Dermis microvascular lymphatic vessel endothelial cell (primary cell): Measurements from ENCODE around the gene LRP1. TPM values are rescaled to one million over a fixed set of nuclear protein-coding genes. Genes with fewer than 3 reads are reported as not detected.
A peak's percentile ranks its signal among the peaks of the same experiment; 100 is the strongest.

Source experiments
- DNase-seq, 2 donors: peaks; one replicate each; pipeline versions ENCODE4 v3.0.0 to v3.0.0-alpha.2; 2010; ENCODE audit warnings: low read depth in 2 of 2
- total RNA-seq: library from RNA; depleted of rRNA; stranded (reverse); fragments of >200 nt; gene quantifications from 2 replicates; pipeline ENCODE4 v1.2.1, GENCODE V29; 2014

Gene LRP1
- total RNA-seq, 1 donor from 2014 or later, result 0.26 TPM

DNA sequence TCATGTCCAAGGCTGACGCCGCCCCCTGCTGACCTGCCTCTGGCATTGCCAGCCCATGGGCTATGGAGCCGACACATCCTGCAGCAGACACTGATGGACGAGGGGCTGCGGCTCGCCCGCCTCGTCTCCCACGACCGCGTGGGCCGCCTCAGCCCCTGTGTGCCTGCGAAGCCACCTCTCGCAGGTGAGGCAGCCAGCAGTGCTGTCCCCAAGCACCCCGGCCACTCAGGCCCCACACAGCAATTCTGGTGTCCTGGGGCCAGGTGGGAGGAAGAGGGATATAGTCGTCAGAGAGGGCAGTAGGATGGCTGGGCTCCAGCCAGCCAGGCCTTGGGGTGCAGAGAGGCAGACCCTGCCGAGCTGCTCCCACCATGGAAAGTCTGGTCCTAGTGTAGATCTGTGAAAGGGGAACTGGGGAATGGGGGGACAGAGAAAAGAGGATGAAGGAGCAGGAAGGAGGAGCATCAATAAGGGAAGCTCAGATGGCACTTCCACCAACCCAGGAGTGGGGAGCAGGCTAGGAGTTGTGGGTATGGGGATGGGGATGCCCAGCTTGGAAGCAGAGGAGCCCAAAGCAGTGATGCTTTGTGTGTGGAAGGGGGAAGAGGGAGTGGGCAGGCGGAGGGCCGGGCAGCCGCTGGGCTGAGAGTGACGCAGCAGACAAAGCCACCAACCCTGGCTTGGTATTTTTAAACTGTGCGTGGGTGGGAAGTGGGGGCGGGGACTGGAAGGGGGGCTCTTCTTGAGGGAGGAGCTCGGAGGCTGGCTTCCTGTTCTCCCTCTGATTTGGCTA is 34.7 kb upstream of the LRP1 start:
- peak in 1 of 2 donors; percentile 62 for DNase-seq

DNA sequence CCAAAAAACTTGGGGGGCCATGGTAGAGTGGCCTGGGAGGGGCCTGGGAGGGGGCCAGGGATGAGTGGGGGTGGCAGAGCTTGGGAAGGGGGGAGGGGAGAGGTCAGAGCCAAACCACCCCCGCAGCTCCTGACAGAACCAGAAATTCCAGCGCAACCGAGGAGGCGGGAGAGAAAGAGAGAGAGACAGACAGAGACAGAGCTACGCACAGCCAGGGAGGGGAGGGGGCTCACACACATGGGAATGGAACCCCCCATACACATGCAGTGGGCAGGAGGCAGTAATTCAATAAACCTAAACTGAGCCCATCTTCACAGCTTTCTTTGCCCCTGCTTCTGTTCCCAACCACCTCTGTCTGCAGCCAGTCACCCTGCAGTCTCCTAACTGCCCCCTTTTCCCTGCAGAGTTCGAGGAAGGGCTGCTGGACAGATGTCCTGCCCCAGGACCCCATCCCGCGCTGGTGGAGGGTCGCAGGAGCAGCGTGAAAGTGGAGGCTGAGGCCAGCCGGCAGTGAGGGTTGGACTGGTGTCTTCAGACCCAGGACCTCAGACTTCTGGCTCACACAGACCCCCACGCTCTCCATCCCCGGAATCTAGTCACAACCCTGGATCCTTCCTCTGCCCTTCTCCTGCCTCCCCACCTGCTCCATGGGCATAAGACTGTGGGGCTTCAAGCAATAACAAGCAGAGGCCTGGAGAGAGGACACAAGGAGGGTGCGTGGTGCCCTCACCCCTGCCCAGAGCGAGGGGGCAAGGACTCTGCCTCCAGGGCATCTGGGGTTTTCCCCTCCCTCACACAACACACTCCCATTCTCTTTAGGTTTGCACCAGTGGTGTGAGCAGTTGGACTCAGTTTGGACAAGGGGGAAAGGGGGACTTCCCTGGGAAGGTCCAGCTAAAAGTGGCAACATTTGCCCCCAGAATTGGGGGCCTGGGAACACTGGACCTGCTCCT is 33.8 kb upstream of the LRP1 start:
- DNase-seq, result no peak

DNA sequence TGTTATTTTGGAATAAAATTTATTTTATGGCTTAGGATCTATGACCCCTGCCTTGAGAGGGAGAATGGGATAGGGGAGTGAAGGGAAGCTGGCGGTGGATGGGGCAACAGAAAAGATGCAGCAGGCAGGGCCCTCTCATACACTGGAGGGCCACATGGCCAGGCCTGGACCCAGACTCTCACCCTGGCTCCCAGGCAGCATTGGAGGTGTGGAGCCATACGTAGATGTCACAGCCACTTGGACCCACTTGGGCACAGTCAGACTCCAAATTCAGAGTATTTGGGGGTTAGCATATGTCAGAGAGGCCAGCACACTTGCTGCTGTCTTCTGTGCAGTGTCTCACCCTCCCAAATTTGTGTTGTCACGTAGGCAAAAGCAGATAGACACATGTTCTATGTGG is 32.8 kb upstream of the LRP1 start:
- no peak for DNase-seq

DNA sequence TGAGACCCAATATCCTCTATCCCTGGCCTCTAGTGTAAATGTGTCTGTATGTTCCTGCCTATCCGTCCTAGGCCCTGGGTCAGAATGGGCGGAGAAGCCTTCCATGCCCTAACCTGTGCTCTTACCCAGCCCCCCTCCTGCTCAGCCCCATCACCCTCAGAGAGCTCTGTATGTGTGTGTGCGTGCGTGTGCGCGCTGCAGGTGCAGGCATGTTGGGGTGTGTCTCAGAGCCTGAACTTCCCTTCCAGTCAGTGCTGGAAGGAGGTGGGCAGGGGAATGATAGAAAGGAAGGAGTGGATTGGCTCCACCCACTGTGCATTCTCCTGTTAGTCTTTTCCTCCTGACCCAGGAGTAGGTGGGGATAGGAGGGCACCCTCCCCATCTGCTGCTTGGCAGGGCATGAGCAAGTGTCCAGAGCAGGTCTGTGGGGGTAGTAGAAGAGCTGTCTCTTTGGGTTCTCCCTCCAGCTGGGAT is 32.1 kb upstream of the LRP1 start:
- no peak for DNase-seq

DNA sequence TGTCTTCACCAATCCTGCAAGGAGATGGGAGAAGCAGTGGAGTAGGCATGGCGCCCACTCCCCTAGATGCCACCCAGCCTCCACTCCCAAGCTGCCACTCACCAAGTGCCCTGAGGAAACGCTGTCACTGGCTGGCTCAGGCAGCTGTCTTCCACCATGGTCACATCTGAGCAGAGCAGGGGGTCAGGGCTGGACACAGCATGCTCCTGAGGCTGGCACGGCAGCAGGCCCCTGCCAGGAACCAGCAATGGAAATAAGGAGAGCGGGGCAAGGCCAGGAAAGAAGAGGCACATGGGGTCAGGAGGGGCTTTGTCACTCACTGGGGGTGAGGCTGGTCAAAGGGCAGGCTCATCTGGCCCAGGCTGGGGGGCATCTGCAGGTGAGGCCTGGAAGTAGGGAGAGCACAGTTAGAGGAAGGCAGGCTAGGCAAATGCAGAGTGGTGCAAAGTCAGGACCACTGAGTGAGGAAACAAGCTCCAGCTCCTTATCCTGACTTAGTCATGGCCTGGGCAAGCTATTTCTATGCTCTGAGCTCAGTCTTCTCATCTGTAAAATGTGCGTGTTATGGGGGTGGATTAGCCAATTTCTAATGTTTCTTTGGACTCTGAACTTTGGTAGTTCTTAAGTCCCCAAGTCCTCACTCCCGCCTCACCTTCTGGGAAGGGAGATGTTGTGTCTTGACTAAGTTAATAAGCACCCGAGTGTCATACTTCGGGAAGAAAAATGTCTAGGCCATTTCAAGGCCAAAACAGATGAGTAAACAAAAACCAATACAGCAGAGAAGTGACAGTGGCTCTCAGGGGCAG is 31.3 kb upstream of the LRP1 start:
- DNase-seq, result no peak

DNA sequence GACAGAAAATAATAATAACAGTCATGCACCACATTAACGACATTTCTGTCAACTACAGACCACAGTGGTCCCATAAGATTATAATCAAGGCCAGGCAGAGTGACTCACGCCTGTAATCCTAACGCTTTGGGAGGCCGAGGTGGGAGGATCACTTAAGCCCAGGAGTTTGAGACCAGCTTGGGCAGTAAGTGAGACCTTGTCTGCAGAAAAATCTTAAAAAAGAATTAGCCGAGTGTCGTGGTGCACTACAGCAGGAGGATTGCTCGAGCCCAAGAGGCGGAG is 30.8 kb upstream of the LRP1 start:
- DNase-seq, result no peak

DNA sequence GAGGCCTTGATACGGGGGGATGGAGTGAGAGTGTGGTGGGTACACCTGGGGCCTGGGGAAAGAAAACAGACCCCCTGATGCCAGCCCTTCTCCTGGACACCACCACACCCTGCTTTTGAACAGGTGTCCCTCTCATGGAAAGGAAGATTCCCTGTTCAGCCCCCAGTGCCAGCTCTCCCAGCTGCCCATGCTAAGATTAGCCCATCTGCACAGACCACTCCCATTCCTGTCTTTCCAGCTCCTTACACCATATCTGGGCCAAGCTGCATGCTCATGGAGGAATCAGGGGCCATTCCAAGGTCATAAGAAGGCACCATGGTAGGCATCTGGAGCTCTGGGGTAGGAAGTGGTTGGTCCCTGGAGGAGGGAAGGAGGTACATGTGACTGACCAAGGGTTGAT is 29.7 kb upstream of the LRP1 start:
- no peak for DNase-seq

DNA sequence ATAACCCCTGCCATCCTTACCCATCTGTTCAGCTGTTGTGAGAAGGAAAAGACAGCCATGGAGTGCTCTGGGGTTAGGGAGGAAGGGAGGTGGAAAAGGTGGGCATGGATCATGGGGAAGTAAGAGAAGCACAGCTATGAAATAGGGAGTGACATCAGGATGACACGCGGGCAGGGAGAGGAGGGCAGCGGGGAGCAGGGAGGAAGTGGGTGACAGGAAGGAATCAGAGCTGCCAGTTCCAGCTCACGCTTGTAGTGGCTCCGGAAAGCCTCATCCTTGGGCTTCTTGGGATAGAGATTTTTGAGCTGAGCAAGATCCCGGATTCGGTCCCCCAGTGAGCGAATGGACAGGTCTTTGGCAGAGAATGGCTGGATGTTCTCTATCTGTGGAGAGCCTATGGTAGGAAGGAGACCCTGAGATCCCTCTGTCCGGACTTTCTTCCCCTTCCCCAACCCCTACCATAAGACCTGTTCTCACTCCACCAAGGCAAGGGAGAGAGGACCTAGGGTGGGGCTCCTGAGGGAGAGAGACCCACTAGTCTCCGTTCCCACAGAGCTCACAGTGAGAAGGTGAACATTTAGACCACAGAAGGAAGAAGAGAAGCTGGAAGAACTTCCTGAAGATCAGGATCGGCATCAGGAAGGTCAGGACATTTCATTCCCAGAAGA is 29.1 kb upstream of the LRP1 start:
- no peak for DNase-seq

DNA sequence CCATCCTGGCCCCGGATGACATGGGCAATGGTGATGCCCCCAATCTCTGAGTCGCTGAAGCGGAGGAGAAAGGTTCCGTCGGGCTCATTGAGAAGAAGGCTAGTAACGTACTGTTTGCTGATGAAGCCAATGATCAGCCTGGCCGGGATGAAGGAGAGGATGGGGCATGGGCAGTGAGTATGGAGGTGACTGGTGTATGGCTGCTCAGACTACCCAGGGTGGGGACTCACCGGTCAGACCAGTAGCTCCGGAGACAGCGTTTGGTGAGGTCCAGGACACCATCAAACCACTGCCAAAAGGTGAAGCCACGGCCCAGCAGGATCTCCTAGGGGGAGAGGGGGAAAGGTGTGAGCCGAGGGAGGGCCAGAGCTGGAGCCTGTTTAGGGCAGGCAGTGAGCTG is 28.5 kb upstream of the LRP1 start:
- no peak for DNase-seq

DNA sequence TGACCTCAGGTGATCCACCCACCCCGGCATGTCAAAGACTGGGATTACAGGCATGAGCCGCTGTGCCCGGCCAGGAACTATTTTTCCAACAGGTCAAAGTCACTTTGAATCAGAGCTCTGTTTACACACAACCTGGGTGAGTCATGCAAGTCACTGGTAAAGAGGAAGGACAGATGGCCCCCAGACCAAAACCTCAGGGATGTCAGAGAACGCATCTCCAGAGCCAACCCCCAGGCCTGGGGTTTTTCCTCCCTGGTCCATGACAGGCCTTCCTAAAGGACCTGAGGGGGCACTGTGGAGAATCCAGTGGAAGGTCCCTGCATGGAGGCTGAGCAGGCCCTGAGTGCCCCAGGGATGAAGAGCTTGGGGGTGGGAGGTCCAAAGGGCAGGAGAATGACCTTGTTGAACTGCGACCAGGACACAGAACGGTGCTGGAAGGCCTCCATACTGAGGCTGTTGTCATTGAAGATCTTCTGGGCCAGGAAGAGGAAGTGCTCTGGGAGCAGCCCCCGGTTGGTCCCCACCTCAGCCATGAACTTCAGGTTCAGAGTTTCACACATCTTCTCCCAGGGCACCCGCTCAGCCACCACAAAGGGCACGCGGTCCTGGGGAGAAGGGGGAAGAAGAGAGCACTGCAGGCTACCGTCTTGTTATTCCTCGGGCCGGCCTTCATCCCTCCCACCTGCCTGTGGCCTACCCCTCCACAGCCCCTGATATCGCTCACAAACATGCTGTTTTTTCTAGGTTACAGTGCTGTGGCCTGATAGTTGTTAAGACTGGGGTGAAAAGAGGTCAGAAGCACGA is 26.2 kb upstream of the LRP1 start:
- DNase-seq, result no peak

DNA sequence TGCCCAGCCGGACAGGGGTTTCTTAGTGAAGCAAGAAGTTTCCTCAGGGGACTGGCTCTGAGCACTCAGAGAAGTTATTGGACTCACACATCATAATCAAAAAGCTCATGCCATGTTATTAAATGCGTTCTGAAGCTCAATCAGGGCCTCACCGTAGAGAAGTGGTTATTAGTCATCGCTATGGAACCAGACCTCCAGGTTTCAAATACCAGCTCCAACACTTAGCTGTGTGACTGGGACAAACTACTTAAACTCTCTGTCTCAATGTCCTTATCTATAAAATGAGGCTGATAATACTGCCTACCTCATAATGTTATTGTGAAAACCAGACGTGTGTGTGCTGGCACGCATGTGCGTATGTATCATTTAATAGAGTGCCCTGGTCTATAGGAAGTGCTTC is 24.4 kb upstream of the LRP1 start:
- DNase-seq, result no peak

DNA sequence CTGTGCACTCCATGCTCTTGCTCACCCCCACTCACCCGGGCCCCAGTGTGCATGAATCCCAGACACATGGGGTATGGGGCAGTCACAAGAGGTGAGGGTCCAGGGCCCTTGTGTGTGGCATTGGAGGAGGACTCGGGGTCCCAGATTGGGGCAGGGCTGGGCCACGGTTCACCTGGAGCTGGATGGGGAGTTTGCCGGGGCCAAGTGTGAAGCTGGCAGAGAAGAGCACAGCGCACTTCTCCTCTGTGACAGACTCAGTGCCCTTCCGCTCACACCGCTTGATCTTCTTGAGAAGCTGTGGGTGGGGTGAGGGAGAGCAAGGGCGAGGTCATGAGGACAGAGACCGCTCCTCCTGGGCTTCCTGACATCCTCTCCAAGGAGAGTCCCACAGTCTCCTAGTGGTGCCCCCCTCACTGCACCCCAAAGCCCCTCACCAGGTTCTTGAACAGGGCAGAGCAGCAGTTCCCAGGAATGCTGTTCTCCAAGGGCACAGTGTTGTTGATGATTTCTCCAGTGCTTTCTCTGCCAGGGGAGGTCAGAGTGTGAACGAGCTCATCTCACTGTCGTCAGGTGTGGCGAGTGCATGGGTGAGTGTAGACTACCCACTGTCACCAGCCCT is 23.9 kb upstream of the LRP1 start:
- no peak for DNase-seq

DNA sequence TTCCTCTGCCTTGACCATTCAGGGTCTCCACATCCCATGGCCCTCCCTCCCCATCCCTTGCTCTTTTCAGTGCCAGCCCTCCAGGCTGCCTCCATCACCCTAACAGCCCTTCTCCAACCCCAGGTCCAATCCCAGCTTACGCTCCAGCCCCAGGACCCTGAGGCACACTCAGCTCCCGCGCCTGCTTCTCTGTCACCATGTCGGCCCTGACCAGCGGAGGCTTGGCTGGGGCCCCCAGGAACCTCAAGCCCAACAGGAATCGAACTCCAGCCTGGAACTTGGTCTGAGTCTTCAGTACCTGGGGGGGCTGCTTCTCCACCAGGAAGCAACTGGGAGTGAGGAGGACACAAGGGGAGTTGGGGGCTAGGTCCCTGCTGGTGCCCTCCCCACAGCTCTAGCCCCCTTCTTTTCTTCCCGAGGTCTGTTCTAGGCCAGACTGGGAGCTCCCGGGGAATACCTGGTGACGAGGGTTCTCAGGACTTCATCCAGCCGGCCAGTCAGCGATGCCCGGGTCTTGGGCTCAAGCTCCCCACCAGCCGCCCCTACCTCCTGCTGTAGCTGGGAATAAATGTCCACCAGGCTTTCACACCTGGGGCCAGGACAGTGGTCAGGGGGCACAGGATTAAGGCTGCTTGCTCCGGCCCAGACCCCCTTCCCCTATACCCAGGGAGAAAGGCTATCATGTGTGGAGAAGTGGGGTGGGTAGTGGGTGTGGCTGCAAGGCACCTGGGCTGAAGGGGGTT is 23.1 kb upstream of the LRP1 start:
- no peak for DNase-seq

DNA sequence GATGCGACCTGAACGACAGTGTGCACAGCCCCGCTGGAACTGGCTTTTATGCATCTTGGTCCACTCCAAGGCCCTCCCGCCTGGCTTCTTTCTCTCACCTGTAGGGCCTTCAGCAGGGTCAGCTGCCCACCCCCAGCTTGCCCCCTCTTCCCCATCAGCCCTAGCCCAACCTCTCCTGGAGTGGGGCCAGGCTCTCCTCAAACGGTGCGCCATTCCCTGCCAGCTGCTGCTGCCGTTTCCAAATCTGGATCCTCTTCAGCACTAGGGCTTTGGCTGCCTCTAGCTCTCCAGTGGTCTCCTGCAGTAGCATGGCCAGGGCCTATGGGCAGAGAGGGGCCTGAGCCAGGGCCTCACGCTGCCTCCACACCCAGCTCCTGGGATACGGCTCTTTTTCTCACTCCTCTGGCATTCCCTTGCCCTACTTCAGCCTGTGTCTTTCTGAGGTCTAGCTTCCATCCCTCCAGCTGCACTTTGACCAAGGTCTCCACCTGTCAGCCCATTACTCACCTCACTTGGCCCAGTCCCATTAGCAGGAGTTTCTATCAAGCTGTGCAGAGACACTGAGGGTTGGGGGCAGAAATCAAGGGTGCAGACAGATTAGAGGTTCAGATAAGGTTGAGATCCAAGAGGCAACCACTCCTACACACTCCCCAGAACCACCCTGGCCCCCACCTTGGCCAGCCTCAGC is 22.1 kb upstream of the LRP1 start:
- DNase-seq, result no peak

DNA sequence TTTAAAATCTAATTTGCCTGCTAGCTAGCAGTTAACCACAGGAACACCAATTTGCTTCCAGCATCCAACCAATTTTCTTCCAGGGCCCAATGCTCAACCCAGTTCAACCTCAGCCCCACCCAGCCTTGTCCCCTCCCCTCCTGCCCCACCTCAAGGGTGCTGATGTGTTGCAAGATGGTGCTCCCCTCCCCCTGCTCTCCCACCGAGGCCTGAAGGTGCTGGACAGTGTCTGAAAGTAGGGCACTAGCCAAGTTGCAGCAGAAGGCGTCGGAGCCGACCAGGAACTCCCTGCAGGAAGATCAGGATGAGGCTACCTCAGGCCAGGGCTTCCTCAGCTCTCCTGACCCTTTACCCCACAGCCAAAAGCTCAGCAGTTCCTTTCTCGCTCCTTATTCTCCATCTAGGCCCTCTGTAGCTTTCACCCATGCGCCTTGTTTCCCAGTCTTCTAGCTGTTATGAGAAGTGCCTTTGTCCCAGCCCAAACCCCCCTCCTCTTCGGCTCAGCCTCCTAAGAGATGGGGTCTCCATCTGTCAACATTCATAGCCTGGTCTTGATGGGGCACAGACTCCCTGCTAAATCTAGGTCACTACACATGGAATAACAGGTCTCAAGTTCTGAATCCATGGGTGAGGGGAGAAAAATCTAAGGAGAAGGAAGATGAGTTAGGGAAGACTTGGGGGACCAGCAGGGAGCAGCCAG is 20.7 kb upstream of the LRP1 start:
- no peak for DNase-seq

DNA sequence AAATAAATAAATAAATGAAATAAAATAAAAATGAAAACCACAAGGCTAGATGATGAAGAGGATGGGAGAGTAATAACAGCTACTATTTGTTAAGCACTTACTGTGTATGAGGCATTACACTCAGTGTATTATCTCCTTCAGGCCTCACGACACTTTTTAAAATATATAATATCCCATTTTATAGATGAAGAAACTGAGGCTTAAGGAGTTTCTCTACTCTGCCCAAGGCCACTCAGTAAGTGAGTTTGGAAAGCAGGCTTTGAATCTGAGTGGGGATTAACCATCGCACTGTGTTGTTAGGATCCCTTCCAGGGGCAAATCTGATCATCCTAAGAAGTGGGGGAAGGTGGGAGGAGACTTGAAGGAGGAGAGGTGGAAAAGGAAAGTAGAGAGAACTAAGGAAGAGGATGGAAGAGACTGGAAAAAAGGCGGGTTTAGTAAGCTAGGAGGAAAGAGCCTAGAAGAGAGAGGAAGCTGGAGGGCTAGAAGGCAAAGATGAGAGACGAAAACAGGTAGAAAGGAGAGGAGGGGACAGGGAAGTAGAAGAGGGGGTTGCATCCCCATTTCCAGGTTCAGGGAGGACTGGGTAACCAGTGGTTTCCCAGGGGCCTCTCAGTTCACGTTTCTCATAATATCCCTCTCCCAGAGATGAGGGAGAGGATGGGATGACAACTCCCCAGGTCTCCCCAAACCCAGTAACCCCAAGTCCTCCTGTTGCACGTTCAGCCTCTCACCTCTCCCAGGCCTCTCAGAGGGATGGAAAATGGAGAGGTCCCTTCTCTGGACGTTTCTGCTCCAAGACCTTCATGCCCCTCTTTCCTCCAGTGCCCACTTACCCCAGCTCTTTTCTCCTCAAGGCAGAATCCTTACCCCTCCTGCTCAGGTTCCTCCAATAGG is 18.8 kb upstream of the LRP1 start:
- DNase-seq, result no peak
